ENCODE data around the gene TMEM200A.

TMEM200A gene

GRCh38 chr6:130425537-130425936 is 59.7 kb downstream of the TMEM200A start:
- no peak for DNase-seq (ENCODE audit: low read depth)

DNA sequence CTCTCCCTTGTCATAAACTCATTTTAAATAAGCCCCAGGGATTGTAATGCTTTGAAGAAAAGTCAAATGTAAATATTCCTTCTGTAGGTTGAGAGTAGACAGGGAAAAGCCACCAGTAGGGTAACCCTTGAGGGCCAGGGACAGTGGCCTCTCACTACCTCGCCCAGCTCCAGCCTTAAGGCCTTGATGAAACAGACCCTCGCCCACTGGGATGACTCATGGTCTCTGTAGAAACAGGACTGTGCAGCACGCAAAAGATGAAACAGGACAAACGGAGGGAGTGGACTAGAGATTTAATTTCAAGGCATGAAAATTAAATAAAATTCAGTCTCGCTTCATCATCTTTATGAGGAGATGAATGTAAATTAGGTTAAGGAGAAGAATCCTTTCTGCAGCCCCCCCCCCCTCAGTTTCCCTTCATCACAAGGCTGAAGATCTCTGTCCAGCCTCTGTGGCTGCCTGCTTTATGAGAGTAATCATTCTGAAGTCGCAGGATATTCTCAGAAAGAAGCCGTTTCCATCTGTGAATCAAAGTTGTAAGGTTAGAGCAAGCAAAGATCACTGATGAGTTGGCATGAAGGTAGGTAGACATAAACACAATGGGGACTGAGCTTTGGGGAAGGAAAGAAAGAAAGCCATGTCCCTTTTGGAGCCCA is 60.4 kb downstream of the TMEM200A start:
- DNase-seq (ENCODE audit: low read depth), result no peak

GRCh38 chr6:130431346-130431852 is 65.6 kb downstream of the TMEM200A start:
- DNase-seq (ENCODE audit: low read depth), result no peak

- DNase-seq (ENCODE audit: low read depth), result no peak
Observed at GRCh38 chr6:130432838-130433237, 67.0 kb downstream of the TMEM200A start.

GRCh38 chr6:130434174-130434873 is 68.5 kb downstream of the TMEM200A start:
- DNase-seq (ENCODE audit: low read depth), result no peak

DNA sequence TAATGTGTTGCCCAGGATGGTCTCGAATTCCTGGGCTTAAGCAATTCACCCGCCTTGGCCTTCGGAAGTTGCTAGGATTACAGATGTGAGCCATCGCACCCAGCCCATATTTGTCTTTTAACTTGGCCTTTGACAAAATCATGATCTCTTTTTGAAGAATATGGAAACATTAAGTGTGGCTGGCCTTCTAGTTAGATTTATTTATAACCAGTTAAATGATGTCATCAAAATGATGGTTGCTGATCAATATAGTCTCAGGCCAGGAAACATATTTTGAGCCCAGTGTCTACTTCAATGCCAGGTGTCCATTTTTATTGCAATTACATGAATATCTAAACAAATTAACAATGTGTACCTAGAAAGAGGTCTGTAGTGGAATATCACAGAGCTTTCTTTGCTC is 69.4 kb downstream of the TMEM200A start:
- DNase-seq (ENCODE audit: low read depth), result no peak

- no peak for DNase-seq (ENCODE audit: low read depth)
Observed at GRCh38 chr6:130437961-130438360, 72.1 kb downstream of the TMEM200A start.

- DNase-seq (ENCODE audit: low read depth), result no peak
Observed at GRCh38 chr6:130447374-130447773, 81.6 kb downstream of the TMEM200A start.

DNA sequence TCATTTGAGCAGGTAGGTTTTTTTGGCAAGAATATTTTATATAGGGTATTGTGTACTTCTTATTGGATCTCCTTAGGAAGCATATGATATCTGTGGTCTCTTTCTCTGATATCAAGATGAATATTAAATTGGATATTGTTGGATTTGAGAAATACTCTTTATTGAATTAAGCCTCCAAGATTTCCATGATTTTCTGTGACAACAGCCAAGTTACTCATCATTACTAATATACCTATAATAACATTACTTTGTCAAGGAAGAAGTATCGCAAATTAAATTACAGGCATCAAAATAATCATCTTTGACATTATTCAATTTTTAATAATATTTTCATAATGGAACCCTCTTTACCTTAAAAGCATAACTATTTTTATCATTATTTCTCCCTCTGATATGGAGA is 86.5 kb downstream of the TMEM200A start:
- DNase-seq (ENCODE audit: low read depth), result no peak

GRCh38 chr6:130453230-130453629 is 87.4 kb downstream of the TMEM200A start:
- no peak for DNase-seq (ENCODE audit: low read depth)

DNA sequence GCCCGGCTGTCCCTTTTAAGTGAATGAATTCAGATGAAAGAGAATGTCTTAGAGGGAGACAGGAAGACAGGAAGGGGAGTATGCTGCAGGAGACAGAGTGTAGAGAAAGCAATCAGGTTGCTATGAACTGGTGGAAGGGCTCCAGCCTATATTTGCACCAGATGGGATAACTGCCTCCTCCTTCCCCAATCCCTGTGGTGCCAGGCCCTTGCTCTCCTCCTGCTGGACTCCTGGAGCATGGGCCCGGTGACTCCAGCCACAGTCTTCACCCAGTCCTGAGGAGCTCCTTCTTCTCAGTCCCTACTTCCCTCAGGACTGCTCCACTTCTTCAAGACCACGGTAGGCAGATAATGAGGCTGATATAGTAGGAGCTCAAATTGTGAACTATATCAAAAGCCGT is 91.8 kb downstream of the TMEM200A start:
- DNase-seq (ENCODE audit: low read depth), result no peak

DNA sequence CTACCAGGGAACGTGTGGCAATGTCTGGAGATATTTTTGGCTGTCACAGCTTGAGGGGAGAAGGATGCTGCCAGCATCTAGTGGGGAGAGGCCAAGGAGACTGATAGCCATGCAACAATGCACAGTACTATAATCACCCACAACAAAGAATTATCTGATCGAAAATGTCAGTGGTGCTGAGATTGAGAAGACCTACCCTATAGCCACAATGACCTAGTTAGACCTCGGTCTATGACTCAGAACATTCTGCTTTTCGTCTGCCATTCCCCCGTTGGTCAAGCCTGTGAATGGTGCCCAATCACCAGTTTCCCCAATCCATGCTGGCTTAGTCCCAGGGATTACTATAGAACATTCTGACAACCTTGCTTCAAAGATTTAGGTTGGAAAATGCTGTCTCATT is 93.5 kb downstream of the TMEM200A start:
- no peak for DNase-seq (ENCODE audit: low read depth)

GRCh38 chr6:130460934-130461333 is 95.1 kb downstream of the TMEM200A start:
- DNase-seq (ENCODE audit: low read depth), result no peak

DNA sequence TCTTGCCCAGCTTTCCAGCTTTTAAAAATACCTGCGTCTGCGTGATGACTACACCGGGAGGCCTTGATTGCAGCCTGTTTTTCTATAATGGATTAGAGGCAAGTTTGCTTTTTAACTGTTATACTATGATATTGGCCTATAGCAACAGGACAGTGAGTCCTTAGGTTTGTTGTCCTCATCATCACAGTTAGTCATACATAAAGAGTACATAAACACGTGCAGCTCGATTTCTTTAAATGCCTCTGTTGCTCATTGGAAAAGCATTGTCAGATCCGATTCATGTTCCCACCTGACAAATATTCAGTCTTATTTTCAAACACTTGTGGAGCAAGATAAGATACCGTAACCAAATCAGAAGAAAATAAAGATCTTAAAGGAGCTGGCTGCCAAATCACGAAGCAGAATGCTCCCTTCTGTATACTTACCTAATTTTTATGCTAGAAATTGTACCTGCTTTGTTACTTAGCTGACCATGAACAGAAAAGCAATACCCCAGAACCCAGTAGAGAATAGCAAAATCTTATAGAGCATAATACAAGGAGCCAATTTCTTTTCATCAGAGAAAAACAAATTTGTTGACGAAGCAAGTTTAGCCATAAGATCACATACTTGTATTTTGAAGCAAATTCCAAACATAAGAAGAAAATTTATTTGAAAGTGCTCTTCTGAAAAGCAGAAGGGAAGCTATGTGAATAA is 100.4 kb downstream of the TMEM200A start:
- DNase-seq (ENCODE audit: low read depth), result no peak

- DNase-seq (ENCODE audit: low read depth), result no peak
Observed at GRCh38 chr6:130466748-130467061, 100.9 kb downstream of the TMEM200A start.

- DNase-seq (ENCODE audit: low read depth), result no peak
Observed at GRCh38 chr6:130467146-130468050, 101.6 kb downstream of the TMEM200A start.

GRCh38 chr6:130470766-130471165 is 104.9 kb downstream of the TMEM200A start:
- no peak for DNase-seq (ENCODE audit: low read depth)

DNA sequence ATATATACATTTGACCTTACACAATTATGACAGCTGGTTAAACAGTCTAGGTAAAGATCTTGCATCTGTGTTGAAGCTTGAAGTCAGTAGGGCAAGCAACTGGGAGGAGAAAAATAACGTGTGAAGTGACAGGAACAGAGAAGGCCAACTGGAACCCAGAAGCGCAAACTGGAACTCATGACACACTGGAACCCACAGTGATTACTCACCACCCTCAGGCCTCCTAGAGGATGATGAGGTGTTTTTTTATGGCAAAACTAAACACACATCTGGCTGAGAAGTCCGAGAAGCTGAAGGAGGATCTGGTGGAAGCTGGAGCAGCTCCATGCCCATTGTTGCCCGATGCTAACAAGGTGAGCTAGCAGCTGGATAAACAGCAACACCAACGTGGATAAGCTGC is 108.1 kb downstream of the TMEM200A start:
- DNase-seq (ENCODE audit: low read depth), result no peak

GRCh38 chr6:130482645-130483390 is 117.0 kb downstream of the TMEM200A start:
- DNase-seq (ENCODE audit: low read depth), result no peak

DNA sequence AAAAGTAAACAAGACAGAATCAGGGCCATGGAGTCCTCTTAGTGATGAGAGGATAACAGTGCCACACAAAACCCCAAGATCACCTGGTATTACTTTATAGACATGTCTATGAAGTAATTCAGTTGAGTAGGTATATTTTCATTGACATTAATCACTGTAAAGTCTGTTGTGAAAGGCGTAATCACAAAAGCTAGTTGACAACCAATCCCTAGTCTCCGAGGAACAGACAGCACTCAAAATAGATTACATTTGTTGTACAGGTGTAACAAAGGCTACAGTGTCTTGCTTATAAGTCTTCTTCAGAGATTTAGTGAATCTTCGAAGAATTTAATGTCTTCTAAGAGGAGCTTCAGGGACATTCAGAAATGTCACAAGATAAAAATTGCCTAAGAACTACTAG is 120.1 kb downstream of the TMEM200A start:
- DNase-seq (ENCODE audit: low read depth), result no peak

GRCh38 chr6:130486417-130486816 is 120.6 kb downstream of the TMEM200A start:
- no peak for DNase-seq (ENCODE audit: low read depth)

Measured in stimulated activated CD8-positive, alpha-beta memory T cell treated with anti-CD3 and anti-CD28 coated beads, Interleukin-12 subunit alpha, Interleukin-12 subunit beta, amount 100 ng/mL, for 4 hours (primary cell).